GM21619 (cell line): ENCODE results near the gene CDR2.
"Not testable (repeated sequence)": the region's sequence is repeated elsewhere in the genome, so short reads cannot be mapped to it uniquely, and the experiment has no call there.

ENCODE experiments used
- ATAC-seq: cut with Tn5 transposase; IDR thresholded peaks from one replicate; pipeline ENCODE4 v1.9.1; 2021; ENCODE audit not compliant: unreplicated experiment

Gene CDR2

GRCh38 chr16:22353191-22353919 lies 21.1 kb downstream of the CDR2 start:
- no peak for ATAC-seq

- ATAC-seq: no peak
Observed at GRCh38 chr16:22352723-22353122, 21.7 kb downstream of the CDR2 start.

GRCh38 chr16:22352140-22352539 lies 22.3 kb downstream of the CDR2 start:
- no peak for ATAC-seq

GRCh38 chr16:22351017-22351416 lies 23.4 kb downstream of the CDR2 start:
- ATAC-seq: not testable (repeated sequence)

- no peak for ATAC-seq
Observed at GRCh38 chr16:22348291-22348690, 26.1 kb downstream of the CDR2 start.

GRCh38 chr16:22347100-22347820 lies 27.2 kb downstream of the CDR2 start:
- no peak for ATAC-seq

- ATAC-seq: no peak
Observed at GRCh38 chr16:22346483-22346882, 27.9 kb downstream of the CDR2 start.

GRCh38 chr16:22342082-22342481 lies 32.3 kb downstream of the CDR2 start:
- no peak for ATAC-seq

GRCh38 chr16:22340945-22341344 lies 33.5 kb downstream of the CDR2 start:
- no peak for ATAC-seq

GRCh38 chr16:22337849-22338635 lies 36.4 kb downstream of the CDR2 start:
- no peak for ATAC-seq

- ATAC-seq: no peak
Observed at GRCh38 chr16:22337045-22337444, 37.4 kb downstream of the CDR2 start.

GRCh38 chr16:22336581-22336980 lies 37.8 kb downstream of the CDR2 start:
- ATAC-seq: no peak

GRCh38 chr16:22335668-22336246 lies 38.7 kb downstream of the CDR2 start:
- no peak for ATAC-seq

- ATAC-seq: no peak
Observed at GRCh38 chr16:22333457-22333994, 40.9 kb downstream of the CDR2 start.

- no peak for ATAC-seq
Observed at GRCh38 chr16:22330326-22330725, 44.1 kb downstream of the CDR2 start.

- no peak for ATAC-seq
Observed at GRCh38 chr16:22329199-22329695, 45.2 kb downstream of the CDR2 start.

- ATAC-seq: no peak
Observed at GRCh38 chr16:22328081-22328725, 46.2 kb downstream of the CDR2 start.

GRCh38 chr16:22327446-22327775 lies 47.0 kb downstream of the CDR2 start:
- no peak for ATAC-seq

- no peak for ATAC-seq
Observed at GRCh38 chr16:22326771-22327445, 47.5 kb downstream of the CDR2 start.

GRCh38 chr16:22326369-22326652 lies 48.1 kb downstream of the CDR2 start:
- no peak for ATAC-seq
